Upper lobe of left lung (tissue), 6 donors: Measurements from ENCODE around the gene KCNJ6. TPM values are rescaled to one million over a fixed set of nuclear protein-coding genes. Genes with fewer than 3 reads are reported as not detected.

Experiments
- ATAC-seq, 2 donors: fragments of 200-7000 bp; cut with Tn5 transposase; one replicate each; pipeline ENCODE4 v1.9.1; 2022; ENCODE audit warnings: mild to moderate bottlenecking in 2 of 2, moderate library complexity in 2 of 2; ENCODE audit not compliant: low FRiP score in 2 of 2
- DNase-seq, 2 donors: peaks; one replicate each; pipeline ENCODE4 v3.0.0-alpha.2; 2019 to 2020
- H3K27ac ChIP-seq, 4 donors: fragments of 200-600 bp; sonication (generic); one replicate each; pipeline ENCODE4 v1.5.1; 2016 to 2019
- H3K27me3 ChIP-seq, 4 donors: fragments of 200-600 bp; sonication (generic); one replicate each; pipeline ENCODE4 v1.5.1; 2017 to 2019
- H3K36me3 ChIP-seq, 4 donors: fragments of 200-600 bp; sonication (generic); one replicate each; pipeline ENCODE4 v1.5.1; 2016 to 2019
- H3K4me1 ChIP-seq, 4 donors: fragments of 200-600 bp; sonication (generic); one replicate each; pipeline ENCODE4 v1.5.1; 2018 to 2019
- H3K4me3 ChIP-seq, 4 donors: fragments of 200-600 bp; sonication (generic); one replicate each; pipeline ENCODE4 v1.5.1; 2017 to 2019; ENCODE audit warnings: mild to moderate bottlenecking in 2 of 4, moderate library complexity in 1 of 4
- H3K9me3 ChIP-seq, 4 donors: fragments of 200-600 bp; sonication (generic); one replicate each; pipeline ENCODE4 v1.5.1; 2018 to 2019
- CTCF ChIP-seq, 6 experiments: fragments of 450-650 bp in 4 of 6; fragments of 200-600 bp in 2 of 6; sonication (generic) in 2 of 6; IDR thresholded peaks; one replicate each; pipeline ENCODE4 v1.5.1; 2016 to 2019; ENCODE audit warnings: antibody characterized with exemption in 6 of 6
- EP300 ChIP-seq, 4 donors: sonication (generic); formaldehyde crosslinking; IDR thresholded peaks; one replicate each; pipeline ENCODE4 v1.5.1; 2017; ENCODE audit warnings: antibody characterized with exemption in 4 of 4, control low read depth in 2 of 4
- POLR2A ChIP-seq, 4 donors: fragments of 450-650 bp; IDR thresholded peaks; one replicate each; pipeline ENCODE4 v1.5.1; 2016 to 2017; ENCODE audit warnings: antibody characterized with exemption in 4 of 4, mild to moderate bottlenecking in 2 of 4
- POLR2AphosphoS5 ChIP-seq, 2 donors: sonication (generic); formaldehyde crosslinking; IDR thresholded peaks; one replicate each; pipeline ENCODE4 v1.5.1; 2017; ENCODE audit warnings: antibody characterized with exemption in 2 of 2
- WGBS, 2 donors: methylation state at CpG; one replicate each; pipeline ENCODE4 v1.1.5; 2017 to 2018; 5-methylcytosine and 5-hydroxymethylcytosine counted together
- total RNA-seq, 6 donors: library from RNA; depleted of rRNA in 4 of 6; stranded (reverse); fragments of >200 nt in 4 of 6; gene quantifications; one replicate each; pipeline versions ENCODE4 v1.1.0 to v1.2.1, GENCODE V29; 2016 to 2021
- donor health status: DM: no; HTN: no; CAD: no; lungs with moderate emphysema.
- donor health status: DM: no; HTN: yes; CAD: no; lungs with severe emphysema.

KCNJ6 gene
- total RNA-seq, 6 donors from 2014 or later, result 0.06 to 0.15 TPM; not detected in 4

- H3K4me1 ChIP-seq, result no peaks in the 10 kb centered on the region
- H3K27ac ChIP-seq, result no peak overlapping the region
- no peaks in the 10 kb centered on the region for H3K27me3 ChIP-seq
- TF ChIP-seq EP300 (IDR thresholded peaks at IDR 0.05), result no peak
- no peak for TF ChIP-seq POLR2AphosphoS5 (IDR thresholded peaks at IDR 0.05)
- no peak for TF ChIP-seq CTCF (IDR thresholded peaks at IDR 0.05)
- no peak for TF ChIP-seq POLR2A (IDR thresholded peaks at IDR 0.05)
- ATAC-seq (no peak), DNase-seq (no peak)
- H3K4me3 ChIP-seq, result no peak overlapping the region
- H3K9me3 ChIP-seq, result no peaks in the 10 kb centered on the region
- H3K36me3 ChIP-seq, result no peaks in the 10 kb centered on the region
These were observed 174.1 kb downstream of the KCNJ6 start for GRCh38 chr21:37742115-37742514.

- DNase-seq, result no peak
- no peak for ATAC-seq
- Histone ChIP-seq H3K27ac (no peak overlapping the region), H3K9me3 (no peaks in the 10 kb centered on the region), H3K27me3 (no peaks in the 10 kb centered on the region), H3K4me1 (no peaks in the 10 kb centered on the region), H3K4me3 (no peak overlapping the region), H3K36me3 (no peaks in the 10 kb centered on the region)
- no peak for TF ChIP-seq POLR2A (IDR thresholded peaks at IDR 0.05)
- no peak for TF ChIP-seq POLR2AphosphoS5 (IDR thresholded peaks at IDR 0.05)
- TF ChIP-seq EP300 (IDR thresholded peaks at IDR 0.05), result no peak
- 61 to 63% methylated on average over 2 of the region's 2 CpGs for WGBS, 2 donors
These were observed 178.3 kb downstream of the KCNJ6 start for GRCh38 chr21:37737996-37738395.

GRCh38 chr21:37737507-37737906 is 178.8 kb downstream of the KCNJ6 start:
- H3K36me3 ChIP-seq, result no peaks in the 10 kb centered on the region
- no peak overlapping the region for H3K27ac ChIP-seq
- H3K4me1 ChIP-seq, result no peaks in the 10 kb centered on the region
- DNase-seq (no peak), ATAC-seq (no peak)
- H3K27me3 ChIP-seq, result no peaks in the 10 kb centered on the region
- H3K9me3 ChIP-seq, result no peaks in the 10 kb centered on the region
- WGBS, 2 donors, result 63 to 74% methylated on average over 4 of the region's 4 CpGs
- TF ChIP-seq POLR2AphosphoS5 (IDR thresholded peaks at IDR 0.05) (no peak), EP300 (IDR thresholded peaks at IDR 0.05) (no peak), CTCF (IDR thresholded peaks at IDR 0.05) (no peak), POLR2A (IDR thresholded peaks at IDR 0.05) (no peak)
- H3K4me3 ChIP-seq, result no peak overlapping the region

GRCh38 chr21:37734846-37735245 is 181.4 kb downstream of the KCNJ6 start:
- TF ChIP-seq EP300 (IDR thresholded peaks at IDR 0.05) (no peak), POLR2AphosphoS5 (IDR thresholded peaks at IDR 0.05) (no peak), POLR2A (IDR thresholded peaks at IDR 0.05) (no peak), CTCF (IDR thresholded peaks at IDR 0.05) (no peak)
- no peaks in the 10 kb centered on the region for H3K4me1 ChIP-seq
- no peak overlapping the region for H3K27ac ChIP-seq
- DNase-seq, result no peak
- H3K27me3 ChIP-seq, result no peaks in the 10 kb centered on the region
- no peak for ATAC-seq
- no peaks in the 10 kb centered on the region for H3K36me3 ChIP-seq
- no peaks in the 10 kb centered on the region for H3K9me3 ChIP-seq
- H3K4me3 ChIP-seq, result no peak overlapping the region
- 86 to 91% methylated on average over 10 of the region's 10 CpGs for WGBS, 2 donors

GRCh38 chr21:37732927-37733326 is 183.3 kb downstream of the KCNJ6 start:
- TF ChIP-seq CTCF (IDR thresholded peaks at IDR 0.05) (no peak), EP300 (IDR thresholded peaks at IDR 0.05) (no peak), POLR2AphosphoS5 (IDR thresholded peaks at IDR 0.05) (no peak), POLR2A (IDR thresholded peaks at IDR 0.05) (no peak)
- H3K4me1 ChIP-seq, result no peaks in the 10 kb centered on the region
- H3K36me3 ChIP-seq, result no peaks in the 10 kb centered on the region
- H3K9me3 ChIP-seq, result no peaks in the 10 kb centered on the region
- 61 to 74% methylated on average over 4 of the region's 4 CpGs for WGBS, 2 donors
- H3K27ac ChIP-seq, result no peak overlapping the region
- no peak overlapping the region for H3K4me3 ChIP-seq
- ATAC-seq, result no peak
- H3K27me3 ChIP-seq, result no peaks in the 10 kb centered on the region
- no peak for DNase-seq
